Hepatic stellate cell (primary cell): ENCODE measurements around the gene KIF9.
"Not testable (repeated sequence)": the region's sequence is repeated elsewhere in the genome, so short reads cannot be mapped to it uniquely, and the experiment has no call there.

ENCODE experiments used
- DNase-seq: peaks from one replicate; pipeline ENCODE4 v3.0.0; 2011; ENCODE audit warnings: low spot score

KIF9 gene

DNA sequence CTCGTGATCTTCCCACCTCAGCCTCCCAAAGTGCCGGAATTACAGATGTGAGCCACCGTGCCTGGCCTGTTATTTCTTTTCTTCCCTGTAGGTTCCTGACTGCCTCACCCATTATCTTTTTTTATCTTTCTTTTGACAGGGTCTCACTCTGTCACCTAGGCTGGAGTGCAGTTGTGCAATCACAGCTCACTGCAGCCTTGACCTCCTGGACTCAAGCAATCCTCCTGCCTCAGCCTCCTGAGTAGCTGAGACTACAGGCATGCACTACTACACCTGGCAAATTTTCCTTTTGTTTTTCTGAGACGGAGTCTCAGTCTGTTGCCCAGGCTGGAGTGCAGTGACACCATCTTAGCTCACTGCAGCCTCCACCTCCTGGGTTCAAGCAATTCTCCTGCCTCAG is 100.9 kb downstream of the KIF9 start:
- not testable (repeated sequence) for DNase-seq

DNA sequence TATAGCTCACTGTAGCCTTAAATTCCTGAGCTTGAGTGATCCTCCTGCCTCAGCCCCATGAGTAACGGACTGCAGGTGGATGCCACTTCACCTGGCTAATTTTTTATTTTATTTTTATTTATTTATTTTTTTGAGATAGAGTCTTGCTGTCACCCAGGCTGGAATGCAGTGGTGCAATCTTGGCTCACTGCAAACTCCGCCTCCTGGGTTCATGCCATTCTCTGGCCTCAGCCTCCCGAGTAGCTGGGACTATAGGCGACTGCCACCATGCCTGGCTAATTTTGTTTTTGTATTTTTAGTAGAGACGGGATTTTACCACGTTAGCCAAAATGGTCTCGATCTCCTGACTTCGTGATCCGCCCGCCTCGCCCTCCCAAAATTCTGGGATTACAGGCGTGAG is 102.6 kb downstream of the KIF9 start:
- DNase-seq: not testable (repeated sequence)
